K562 (cell line): ENCODE measurements around the gene C10orf95. TPM values are rescaled to one million over a fixed set of nuclear protein-coding genes. Genes with fewer than 3 reads are reported as not detected.

Experiments used
- CREB5 ChIP-seq: fragments of 250-450 bp; sonication (Bioruptor Pico); IDR thresholded peaks from 2 replicates; pipeline ENCODE4 v1.5.0; 2020; ENCODE audit warnings: mild to moderate bottlenecking
- FOXK1 ChIP-seq: sonication (generic); formaldehyde crosslinking; IDR thresholded peaks from 2 replicates; pipeline ENCODE4 v1.8.0; 2022; ENCODE audit warnings: missing genetic modification reagents, mild to moderate bottlenecking, borderline replicate concordance
- KLF16 ChIP-seq: IDR thresholded peaks from 2 replicates; pipeline ENCODE4 v1.6.1; 2016; ENCODE audit warnings: antibody characterized with exemption
- MED1 ChIP-seq: sonication (generic); formaldehyde crosslinking; IDR thresholded peaks from 2 replicates; pipeline ENCODE4 v1.8.1; 2023; ENCODE audit warnings: missing genetic modification reagents, borderline replicate concordance
- PURB ChIP-seq: sonication (generic); formaldehyde crosslinking; IDR thresholded peaks from 2 replicates; pipeline ENCODE4 v1.9.0; 2021; ENCODE audit warnings: low read depth, mild to moderate bottlenecking, missing genetic modification reagents
- RAD21 ChIP-seq, 2 experiments: fragments of 250-450 bp in 1 of 2; fragments of 450-650 bp in 1 of 2; sonication (Bioruptor Pico) in 1 of 2; formaldehyde crosslinking in 1 of 2; IDR thresholded peaks in 1 of 2; conservative IDR thresholded peaks in 1 of 2; 2 replicates each; pipeline versions ENCODE4 v1.4.0 to v1.8.0; 2020 to 2022; ENCODE audit warnings: mild to moderate bottlenecking in 2 of 2, moderate library complexity in 1 of 2
- SMAD4 ChIP-seq: fragments of 250-450 bp; sonication (Bioruptor Pico); conservative IDR thresholded peaks from 2 replicates; pipeline ENCODE4 v1.8.0; 2021; ENCODE audit warnings: inconsistent platforms, mild to moderate bottlenecking, moderate library complexity
- TCFL5 ChIP-seq: fragments of 250-450 bp; sonication (Bioruptor Pico); conservative IDR thresholded peaks from 2 replicates; pipeline ENCODE4 v1.6.1; 2021; ENCODE audit warnings: mild to moderate bottlenecking, moderate library complexity, matching md5 sums
- U2AF2 ChIP-seq: fragments of 200-400 bp; formaldehyde crosslinking; optimal IDR thresholded peaks from 2 replicates; pipeline ENCODE3; 2017; ENCODE audit warnings: low read depth, mild to moderate bottlenecking, low read length
- ZNF124 ChIP-seq: sonication (generic); formaldehyde crosslinking; IDR thresholded peaks from 2 replicates; pipeline ENCODE4 v1.8.1; 2022; ENCODE audit warnings: missing genetic modification reagents
- polyA plus RNA-seq, 8 experiments: library from polyadenylated mRNA; depleted of rRNA in 4 of 8; stranded (reverse) in 5 of 8; unstranded in 3 of 8; fragments of >200 nt; fragmentation: Nextera tagmentation in 2 of 8; fragmentation: Illumina TruSeq in 1 of 8; extraction: Ambion mirVana in 2 of 8; extraction: Trizol in 1 of 8; gene quantifications; 2 replicates each; pipeline versions ENCODE4 v1.2.1 to v1.2.3, GENCODE V29; 2011 to 2014; ENCODE audit warnings: inconsistent platforms in 1 of 8, missing spikeins in 1 of 8
- total RNA-seq, 7 experiments: library from RNA; depleted of rRNA in 6 of 7; stranded (reverse); fragments of >200 nt in 6 of 7; fragmentation: Illumina TruSeq in 2 of 7; extraction: Trizol in 2 of 7; gene quantifications; 2 replicates each; pipeline versions ENCODE4 v1.2.1 to v1.2.3, GENCODE V29; 2011 to 2021; ENCODE audit warnings: low replicate concordance in 1 of 7
- TF ChIP-seq, protein P1 (sequence below): fragments of 250-450 bp; sonication (Bioruptor Pico); IDR thresholded peaks from 2 replicates; pipeline ENCODE4 v1.8.0; 2022; ENCODE audit warnings: inconsistent platforms
- TF ChIP-seq, protein P2 (sequence below): IDR thresholded peaks from 2 replicates; pipeline ENCODE4 v1.6.1; 2016; ENCODE audit warnings: missing genetic modification characterization, missing compliant biosample characterization
- TF ChIP-seq, protein P3 (sequence below), 2 experiments: fragments of 450-650 bp; IDR thresholded peaks; 2 replicates each; pipeline ENCODE4 v1.6.1; 2018; ENCODE audit warnings: mild to moderate bottlenecking in 2 of 2, low read depth in 1 of 2; ENCODE audit not compliant: partially characterized antibody in 2 of 2

C10orf95 gene
- total and polyA plus RNA-seq, 9 of the 15 experiments (the other 6 are each of a cell fraction or from before 2014, with no cell fraction given): 0.03 to 0.41 (median 0.17) TPM; not detected in 1

GRCh38 chr10:102455893-102456471, 4.6 kb upstream of the C10orf95 start (continued):
- 0 out of 2 replicates have a peak, but pooled peaks have one; percentile 11 for TF ChIP-seq CREB5
- TF ChIP-seq, protein P1, sequence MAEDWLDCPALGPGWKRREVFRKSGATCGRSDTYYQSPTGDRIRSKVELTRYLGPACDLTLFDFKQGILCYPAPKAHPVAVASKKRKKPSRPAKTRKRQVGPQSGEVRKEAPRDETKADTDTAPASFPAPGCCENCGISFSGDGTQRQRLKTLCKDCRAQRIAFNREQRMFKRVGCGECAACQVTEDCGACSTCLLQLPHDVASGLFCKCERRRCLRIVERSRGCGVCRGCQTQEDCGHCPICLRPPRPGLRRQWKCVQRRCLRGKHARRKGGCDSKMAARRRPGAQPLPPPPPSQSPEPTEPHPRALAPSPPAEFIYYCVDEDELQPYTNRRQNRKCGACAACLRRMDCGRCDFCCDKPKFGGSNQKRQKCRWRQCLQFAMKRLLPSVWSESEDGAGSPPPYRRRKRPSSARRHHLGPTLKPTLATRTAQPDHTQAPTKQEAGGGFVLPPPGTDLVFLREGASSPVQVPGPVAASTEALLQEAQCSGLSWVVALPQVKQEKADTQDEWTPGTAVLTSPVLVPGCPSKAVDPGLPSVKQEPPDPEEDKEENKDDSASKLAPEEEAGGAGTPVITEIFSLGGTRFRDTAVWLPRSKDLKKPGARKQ (CRISPR knock-in tag): no peak
- no peak for TF ChIP-seq RAD21 (CRISPR knock-in tag; conservative IDR thresholded peaks at IDR 0.05 in 1 of 2, IDR thresholded peaks at IDR 0.05 in 1 of 2)
- no peak for TF ChIP-seq MED1 (CRISPR knock-in tag)
- no peak for TF ChIP-seq PURB
- no peak for TF ChIP-seq U2AF2
- peak; percentile 55; the same call in 1 of the 2 replicates for TF ChIP-seq SMAD4 (CRISPR knock-in tag)
- no peak for TF ChIP-seq FOXK1 (CRISPR knock-in tag)
- TF ChIP-seq TCFL5 (CRISPR knock-in tag): no peak
- TF ChIP-seq, protein P2, sequence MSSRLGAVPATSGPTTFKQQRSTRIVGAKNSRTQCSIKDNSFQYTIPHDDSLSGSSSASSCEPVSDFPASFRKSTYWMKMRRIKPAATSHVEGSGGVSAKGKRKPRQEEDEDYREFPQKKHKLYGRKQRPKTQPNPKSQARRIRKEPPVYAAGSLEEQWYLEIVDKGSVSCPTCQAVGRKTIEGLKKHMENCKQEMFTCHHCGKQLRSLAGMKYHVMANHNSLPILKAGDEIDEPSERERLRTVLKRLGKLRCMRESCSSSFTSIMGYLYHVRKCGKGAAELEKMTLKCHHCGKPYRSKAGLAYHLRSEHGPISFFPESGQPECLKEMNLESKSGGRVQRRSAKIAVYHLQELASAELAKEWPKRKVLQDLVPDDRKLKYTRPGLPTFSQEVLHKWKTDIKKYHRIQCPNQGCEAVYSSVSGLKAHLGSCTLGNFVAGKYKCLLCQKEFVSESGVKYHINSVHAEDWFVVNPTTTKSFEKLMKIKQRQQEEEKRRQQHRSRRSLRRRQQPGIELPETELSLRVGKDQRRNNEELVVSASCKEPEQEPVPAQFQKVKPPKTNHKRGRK (tag): no peak
- peak; percentile 76 for TF ChIP-seq KLF16
- TF ChIP-seq, protein P3, sequence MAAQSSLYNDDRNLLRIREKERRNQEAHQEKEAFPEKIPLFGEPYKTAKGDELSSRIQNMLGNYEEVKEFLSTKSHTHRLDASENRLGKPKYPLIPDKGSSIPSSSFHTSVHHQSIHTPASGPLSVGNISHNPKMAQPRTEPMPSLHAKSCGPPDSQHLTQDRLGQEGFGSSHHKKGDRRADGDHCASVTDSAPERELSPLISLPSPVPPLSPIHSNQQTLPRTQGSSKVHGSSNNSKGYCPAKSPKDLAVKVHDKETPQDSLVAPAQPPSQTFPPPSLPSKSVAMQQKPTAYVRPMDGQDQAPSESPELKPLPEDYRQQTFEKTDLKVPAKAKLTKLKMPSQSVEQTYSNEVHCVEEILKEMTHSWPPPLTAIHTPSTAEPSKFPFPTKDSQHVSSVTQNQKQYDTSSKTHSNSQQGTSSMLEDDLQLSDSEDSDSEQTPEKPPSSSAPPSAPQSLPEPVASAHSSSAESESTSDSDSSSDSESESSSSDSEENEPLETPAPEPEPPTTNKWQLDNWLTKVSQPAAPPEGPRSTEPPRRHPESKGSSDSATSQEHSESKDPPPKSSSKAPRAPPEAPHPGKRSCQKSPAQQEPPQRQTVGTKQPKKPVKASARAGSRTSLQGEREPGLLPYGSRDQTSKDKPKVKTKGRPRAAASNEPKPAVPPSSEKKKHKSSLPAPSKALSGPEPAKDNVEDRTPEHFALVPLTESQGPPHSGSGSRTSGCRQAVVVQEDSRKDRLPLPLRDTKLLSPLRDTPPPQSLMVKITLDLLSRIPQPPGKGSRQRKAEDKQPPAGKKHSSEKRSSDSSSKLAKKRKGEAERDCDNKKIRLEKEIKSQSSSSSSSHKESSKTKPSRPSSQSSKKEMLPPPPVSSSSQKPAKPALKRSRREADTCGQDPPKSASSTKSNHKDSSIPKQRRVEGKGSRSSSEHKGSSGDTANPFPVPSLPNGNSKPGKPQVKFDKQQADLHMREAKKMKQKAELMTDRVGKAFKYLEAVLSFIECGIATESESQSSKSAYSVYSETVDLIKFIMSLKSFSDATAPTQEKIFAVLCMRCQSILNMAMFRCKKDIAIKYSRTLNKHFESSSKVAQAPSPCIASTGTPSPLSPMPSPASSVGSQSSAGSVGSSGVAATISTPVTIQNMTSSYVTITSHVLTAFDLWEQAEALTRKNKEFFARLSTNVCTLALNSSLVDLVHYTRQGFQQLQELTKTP (IDR thresholded peaks at IDR 0.05; ENCODE audit: low read depth in 1 of 2, partially characterized antibody in 2 of 2): peak in 1 of 2 experiments; percentile 72
- no peak for TF ChIP-seq ZNF124
- TF ChIP-seq, all 486 proteins: peak for 122
